H1 (cell line): ENCODE data around the gene SOX13. TPM values are rescaled to one million over a fixed set of nuclear protein-coding genes. Genes with fewer than 3 reads are reported as not detected.

Experiments
- BCL11A ChIP-seq, 2 experiments: IDR thresholded peaks; one replicate each; pipeline ENCODE4 v1.6.1; 2011; ENCODE audit warnings: low read depth in 2 of 2, low read length in 2 of 2, mild to moderate bottlenecking in 2 of 2
- CBX5 ChIP-seq: fragments of 300-800, 300-1000 bp; sonication (generic); IDR thresholded peaks from 2 replicates; pipeline ENCODE4 v1.7.1; 2016; ENCODE audit warnings: antibody characterized with exemption, low read length, low read depth
- EP300 ChIP-seq, 2 experiments: IDR thresholded peaks; 1 replicate in 1 of 2; 2 replicates in 1 of 2; pipeline ENCODE4 v1.6.1; 2011 to 2012; ENCODE audit warnings: low read depth in 2 of 2, low read length in 2 of 2, mild to moderate bottlenecking in 2 of 2, borderline replicate concordance in 1 of 2, inconsistent platforms in 1 of 2, moderate library complexity in 1 of 2
- FOSL1 ChIP-seq: IDR thresholded peaks from 2 replicates; pipeline ENCODE4 v1.6.1; 2011; ENCODE audit warnings: mild to moderate bottlenecking, low read depth, low read length, moderate library complexity; ENCODE audit not compliant: insufficient read depth
- KDM4A ChIP-seq: IDR thresholded peaks from one replicate; pipeline ENCODE4 v1.7.1; 2012; ENCODE audit warnings: low read depth, mild to moderate bottlenecking, moderate library complexity, low read length, inconsistent platforms; ENCODE audit not compliant: severe bottlenecking
- SAP30 ChIP-seq: fragments of 300-600 bp; sonication (generic); IDR thresholded peaks from 2 replicates; pipeline ENCODE4 v1.7.1; 2012; ENCODE audit warnings: low read length, moderate library complexity, mild to moderate bottlenecking, inconsistent platforms; ENCODE audit not compliant: insufficient read depth, insufficient replicate concordance
- SIRT6 ChIP-seq: IDR thresholded peaks from one replicate; pipeline ENCODE4 v1.7.1; 2012; ENCODE audit warnings: low read length, inconsistent platforms
- TBP ChIP-seq: IDR thresholded peaks from 2 replicates; pipeline ENCODE4 v1.6.1; 2011; ENCODE audit warnings: low read depth, low read length, improper control_type of control experiment
- polyA plus RNA-seq, 7 experiments: library from polyadenylated mRNA; depleted of rRNA in 3 of 7; stranded (reverse) in 5 of 7; unstranded in 2 of 7; fragments of >200 nt in 5 of 7; fragments of 200-250 nt in 2 of 7; gene quantifications; 1 replicate in 5 of 7; 2 replicates in 1 of 7; 4 replicates in 1 of 7; pipeline versions ENCODE4 v1.2.1 to v1.2.3, GENCODE V29; 2011 to 2013; ENCODE audit warnings: missing spikeins in 2 of 7, mixed read lengths in 2 of 7
- total RNA-seq: library from RNA; stranded (reverse); fragmentation: NEBNext Ultra II Directional; extraction: Animal tissue kit (Norgen Biotek cat#: 25700); gene quantifications from 2 replicates; pipeline ENCODE4 v1.2.1, GENCODE V29; 2021
- TF ChIP-seq, protein P1 (sequence below): IDR thresholded peaks from 2 replicates; pipeline ENCODE4 v1.6.1; 2012; ENCODE audit warnings: inconsistent platforms

Gene SOX13
- total and polyA plus RNA-seq, 2 of the 8 experiments (the other 6 are each of a cell fraction or from before 2014, with no cell fraction given): 113 to 173 TPM

DNA sequence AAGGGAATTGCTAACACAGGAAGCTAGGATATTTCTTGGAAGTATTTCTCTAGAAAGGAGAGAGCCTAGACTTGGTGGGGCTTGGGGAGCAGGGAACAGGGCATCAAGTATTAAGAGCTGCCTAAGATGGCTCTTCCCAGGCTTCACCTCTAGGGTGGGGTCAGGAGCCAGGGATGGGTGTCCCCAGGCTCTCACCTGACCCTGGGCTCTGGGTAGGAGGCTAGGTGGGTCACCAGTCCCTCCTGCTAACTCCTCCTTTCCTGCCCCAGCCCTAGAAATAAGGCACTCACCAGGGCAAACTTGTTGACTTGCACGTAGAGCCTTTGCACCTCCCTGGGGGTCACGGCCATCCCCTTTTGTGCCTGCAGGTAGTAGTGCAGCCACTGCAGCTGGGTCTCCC lies 63.9 kb downstream of the SOX13 start (continued):
- no peak for TF ChIP-seq CBX5
- no peak for TF ChIP-seq EP300 (IDR thresholded peaks at IDR 0.05; ENCODE audit: borderline replicate concordance in 1 of 2, low read depth in 2 of 2, low read length in 2 of 2)
- TF ChIP-seq KDM4A: no peak
- TF ChIP-seq SIRT6: no peak
- TF ChIP-seq FOSL1: no peak
- no peak for TF ChIP-seq TBP
- TF ChIP-seq SAP30: no peak
- TF ChIP-seq, protein P1, sequence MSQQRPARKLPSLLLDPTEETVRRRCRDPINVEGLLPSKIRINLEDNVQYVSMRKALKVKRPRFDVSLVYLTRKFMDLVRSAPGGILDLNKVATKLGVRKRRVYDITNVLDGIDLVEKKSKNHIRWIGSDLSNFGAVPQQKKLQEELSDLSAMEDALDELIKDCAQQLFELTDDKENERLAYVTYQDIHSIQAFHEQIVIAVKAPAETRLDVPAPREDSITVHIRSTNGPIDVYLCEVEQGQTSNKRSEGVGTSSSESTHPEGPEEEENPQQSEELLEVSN: no peak
- TF ChIP-seq BCL11A (IDR thresholded peaks at IDR 0.05; ENCODE audit: low read depth in 2 of 2, low read length in 2 of 2): no peak
